Common myeloid progenitor, CD34-positive (primary cell): ENCODE measurements around the gene PIGZ.
"Not testable (repeated sequence)": the region's sequence is repeated elsewhere in the genome, so short reads cannot be mapped to it uniquely, and the experiment has no call there.

Experiments
- CTCF ChIA-PET: fragments of 350-600 bp; sonication (Branson Sonifier 250); formaldehyde crosslinking; loops from one replicate; lab custom pipeline; 2021; ENCODE audit warnings: antibody characterized with exemption; lab: Charles Lee
- POLR2A ChIA-PET: fragments of 350-600 bp; sonication (Branson Sonifier 250); formaldehyde crosslinking; loops from one replicate; lab custom pipeline; 2021; ENCODE audit warnings: antibody characterized with exemption; lab: Charles Lee
- DNase-seq, 3 donors: peaks; one replicate each; pipeline versions ENCODE4 v3.0.0 to v3.0.0-alpha.2; 2013
- H3K27ac ChIP-seq, 2 experiments: 1 replicate in 1 of 2; 2 replicates in 1 of 2; pipeline ENCODE4 v1.7.0; 2013; ENCODE audit warnings: inconsistent platforms in 2 of 2, low read length in 2 of 2, mild to moderate bottlenecking in 2 of 2, low read depth in 1 of 2, moderate library complexity in 1 of 2; ENCODE audit not compliant: severe bottlenecking in 2 of 2, insufficient read depth in 1 of 2, poor library complexity in 1 of 2
- H3K27me3 ChIP-seq, 5 experiments: replicated peaks in 2 of 5; 1 replicate in 3 of 5; 2 replicates in 2 of 5; pipeline versions ENCODE4 v1.6.1 to v1.7.0; 2013; ENCODE audit warnings: low read length in 4 of 5, mild to moderate bottlenecking in 2 of 5, moderate library complexity in 2 of 5, inconsistent platforms in 1 of 5; ENCODE audit not compliant: insufficient read depth in 5 of 5, control insufficient read depth in 4 of 5
- H3K36me3 ChIP-seq, 4 experiments: 1 replicate in 2 of 4; 2 replicates in 2 of 4; pipeline versions ENCODE4 v1.6.1 to v1.7.0; 2013; ENCODE audit warnings: low read length in 3 of 4, control low read depth in 1 of 4, mild to moderate bottlenecking in 1 of 4; ENCODE audit not compliant: control insufficient read depth in 4 of 4, insufficient read depth in 4 of 4
- H3K4me1 ChIP-seq, 4 experiments: 1 replicate in 3 of 4; 2 replicates in 1 of 4; pipeline versions ENCODE4 v1.6.1 to v1.7.1; 2013; ENCODE audit warnings: low read length in 3 of 4, mild to moderate bottlenecking in 3 of 4, control low read depth in 1 of 4, inconsistent platforms in 1 of 4, moderate library complexity in 1 of 4; ENCODE audit not compliant: control insufficient read depth in 4 of 4, insufficient read depth in 4 of 4; ENCODE audit errors: control extremely low read depth in 1 of 4
- H3K4me3 ChIP-seq, 7 experiments: 1 replicate in 4 of 7; 2 replicates in 3 of 7; pipeline versions ENCODE4 v1.5.1 to v1.7.0; 2013; ENCODE audit warnings: mild to moderate bottlenecking in 7 of 7, low read length in 6 of 7, moderate library complexity in 6 of 7, inconsistent platforms in 2 of 7, low read depth in 2 of 7, control low read depth in 1 of 7; ENCODE audit not compliant: insufficient read depth in 4 of 7, control insufficient read depth in 1 of 7; ENCODE audit errors: extremely low read depth in 1 of 7
- H3K9me3 ChIP-seq, 5 experiments: 1 replicate in 4 of 5; 2 replicates in 1 of 5; pipeline versions ENCODE4 v1.6.1 to v1.7.1; 2013; ENCODE audit warnings: low read length in 4 of 5, mild to moderate bottlenecking in 2 of 5, inconsistent platforms in 1 of 5, low read depth in 1 of 5, moderate library complexity in 1 of 5; ENCODE audit not compliant: control insufficient read depth in 4 of 5, insufficient read depth in 2 of 5; ENCODE audit errors: control extremely low read depth in 1 of 5
- WGBS: methylation state at CpG from one replicate; pipeline ENCODE4 v1.1.5; 2013; ENCODE audit not compliant: insufficient coverage; 5-methylcytosine and 5-hydroxymethylcytosine counted together

The PIGZ gene

DNA sequence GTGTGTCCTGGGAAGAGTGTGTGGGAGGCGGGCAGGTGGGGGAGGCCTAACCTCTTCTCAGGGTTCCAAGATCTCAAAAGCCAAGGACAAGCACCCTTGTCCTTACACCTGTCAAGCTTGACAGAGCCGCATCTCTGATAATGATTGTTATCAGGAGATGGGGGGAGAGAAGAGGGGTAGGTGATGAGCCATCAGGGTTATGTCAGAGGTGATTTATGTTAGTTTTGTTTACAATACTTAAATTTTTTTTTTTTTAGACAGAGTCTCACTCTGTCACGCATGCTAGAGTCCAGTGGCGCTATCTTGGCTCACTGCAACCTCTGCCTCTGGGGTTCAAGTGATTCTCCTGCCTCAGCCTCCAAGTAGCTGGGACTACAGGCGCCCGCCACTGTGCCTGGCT lies 18.9 kb downstream of the PIGZ start:
- Histone ChIP-seq H3K27ac (no peak overlapping the region), H3K27me3 (no peaks in the 10 kb centered on the region), H3K4me1 (no peaks in the 10 kb centered on the region), H3K4me3 (no peak overlapping the region), H3K9me3 (no peaks in the 10 kb centered on the region), H3K36me3 (peaks cover 2 to 11% (median 6%) of the 10 kb centered on the region in 4 experiments)
- 100% methylated on average over 2 of the region's 6 CpGs for WGBS
- ChIA-PET POLR2A (no interaction called here), CTCF (interaction anchor here (1.3 to 3.2 kb wide), 7 partner anchors 11 to 238 kb away, joined by 3 to 9 read pairs (median 5); partner anchors contain the start of gene PIGZ)
- DNase-seq = no peak

DNA sequence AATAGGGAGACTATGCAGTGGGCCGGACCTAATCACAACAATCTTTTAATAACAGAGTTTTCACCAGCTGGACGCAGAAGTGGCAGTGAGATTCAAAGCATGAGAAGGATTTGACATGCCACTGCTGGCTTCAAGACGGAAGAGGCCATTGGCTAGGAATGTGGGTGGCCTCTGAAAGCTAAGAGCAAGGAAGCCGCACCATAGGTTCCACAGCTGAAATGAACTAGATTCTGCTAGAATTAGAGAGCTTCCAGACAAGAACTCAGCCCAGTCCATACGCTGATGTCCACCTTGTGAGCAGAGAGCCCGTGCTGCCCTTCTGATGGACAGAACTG lies 19.4 kb downstream of the PIGZ start:
- Histone ChIP-seq H3K9me3 (no peaks in the 10 kb centered on the region), H3K36me3 (peaks cover 2 to 11% (median 6%) of the 10 kb centered on the region in 4 experiments), H3K4me3 (no peak overlapping the region), H3K27me3 (no peaks in the 10 kb centered on the region), H3K27ac (no peak overlapping the region), H3K4me1 (no peaks in the 10 kb centered on the region)
- ChIA-PET CTCF (interaction anchor here (1.3 to 3.2 kb wide), 7 partner anchors 10 to 238 kb away, joined by 3 to 9 read pairs (median 5); partner anchors contain the start of gene PIGZ), POLR2A (no interaction called here)
- 94% methylated on average over 6 of the region's 6 CpGs for WGBS
- no peak for DNase-seq

DNA sequence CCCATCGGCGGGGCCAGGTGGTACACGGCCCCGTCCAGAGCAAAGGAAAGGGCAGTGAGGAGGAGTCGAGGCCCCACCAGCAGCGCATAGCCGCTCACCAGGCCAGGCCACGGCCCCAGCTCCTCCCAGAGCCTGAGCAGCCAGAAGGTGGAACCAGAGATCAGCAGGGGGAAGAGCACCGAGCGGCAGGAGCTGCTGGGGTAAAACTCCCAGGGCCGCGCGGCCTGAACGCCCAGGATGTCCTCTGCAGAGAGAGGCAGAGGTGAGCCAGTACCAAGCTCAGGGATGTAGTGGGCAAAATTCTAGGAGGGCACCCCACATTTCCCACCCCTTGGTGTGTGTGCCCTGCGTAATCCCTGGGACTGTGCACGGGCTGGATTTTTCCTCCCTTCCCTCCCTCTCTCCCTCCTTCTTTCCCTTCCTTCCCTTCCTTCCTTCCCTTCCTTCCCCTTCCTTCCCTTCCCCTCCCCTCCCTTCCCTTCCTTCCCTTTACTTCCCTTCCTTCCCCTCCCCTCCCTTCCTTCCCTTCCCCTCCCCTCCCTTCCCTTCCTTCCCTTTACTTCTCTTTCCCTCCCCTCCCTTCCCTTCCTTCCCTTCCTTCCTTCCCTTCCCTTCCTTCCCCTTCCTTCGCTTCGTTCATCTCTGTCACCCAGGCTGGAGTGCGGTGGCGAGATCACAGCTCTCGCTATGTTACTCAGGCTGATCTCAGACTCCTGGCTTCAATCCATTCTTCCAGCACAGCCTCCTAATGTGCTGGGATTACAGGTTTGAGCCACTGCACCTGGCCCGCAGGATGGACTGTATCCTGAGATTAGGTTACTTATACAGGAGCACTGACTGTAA lies 20.0 kb downstream of the PIGZ start:
- 82% methylated on average over 15 of the region's 22 CpGs for WGBS
- Histone ChIP-seq H3K4me3 (no peak overlapping the region), H3K9me3 (no peaks in the 10 kb centered on the region), H3K27me3 (no peaks in the 10 kb centered on the region), H3K4me1 (peaks cover 0 to 3% (median 2%) of the 10 kb centered on the region in 4 experiments), H3K36me3 (peaks cover 2 to 11% (median 6%) of the 10 kb centered on the region in 4 experiments), H3K27ac (no peak overlapping the region)
- ChIA-PET CTCF (interaction anchor here (0.8 to 3.2 kb wide), 5 partner anchors 10 to 239 kb away, joined by 3 to 9 read pairs (median 5); partner anchors contain the start of gene PIGZ), POLR2A (no interaction called here)
- DNase-seq = no peak

DNA sequence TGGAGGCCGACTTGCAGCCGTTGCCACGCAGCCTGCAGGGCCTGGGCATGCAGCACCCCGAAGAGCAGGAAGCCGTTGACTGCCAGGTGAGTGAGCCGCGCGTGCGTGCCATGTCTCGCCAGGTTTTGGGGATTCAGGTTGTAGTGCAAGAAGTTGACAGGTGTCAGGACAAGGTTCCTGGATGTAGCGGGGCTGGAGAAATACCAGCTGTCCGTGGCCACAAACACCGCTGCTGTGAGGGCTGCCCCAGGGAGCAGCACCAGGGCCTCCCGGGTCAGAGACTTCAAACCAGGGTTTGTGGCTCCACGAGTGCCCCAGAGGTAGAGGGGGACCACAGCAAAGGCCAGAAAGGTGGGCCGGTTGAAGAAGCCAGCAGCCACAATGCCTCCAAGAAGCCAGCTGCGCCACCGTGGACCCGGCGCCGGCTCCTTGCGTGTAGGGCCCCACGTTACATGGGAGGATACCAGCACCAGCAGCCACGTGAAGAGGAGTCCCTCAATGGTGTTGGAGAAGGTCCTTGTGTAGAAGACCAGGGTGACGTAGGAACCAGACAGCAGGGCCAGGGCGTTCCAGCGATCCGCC lies 20.7 kb downstream of the PIGZ start:
- no peak overlapping the region for H3K27ac ChIP-seq
- no peaks in the 10 kb centered on the region for H3K9me3 ChIP-seq
- peaks cover 3 to 9% (median 9%) of the 10 kb centered on the region in 4 experiments for H3K4me1 ChIP-seq
- no peaks in the 10 kb centered on the region for H3K27me3 ChIP-seq
- no peak for DNase-seq
- peaks cover 2 to 11% (median 6%) of the 10 kb centered on the region in 4 experiments for H3K36me3 ChIP-seq
- 92% methylated on average over 28 of the region's 28 CpGs for WGBS
- ChIA-PET POLR2A (no interaction called here), CTCF (interaction anchor here (0.8 kb wide), 1 partner anchor 9 kb away, joined by 3 read pairs; no protein-coding TSS in a partner anchor)
- H3K4me3 ChIP-seq = no peak overlapping the region

DNA sequence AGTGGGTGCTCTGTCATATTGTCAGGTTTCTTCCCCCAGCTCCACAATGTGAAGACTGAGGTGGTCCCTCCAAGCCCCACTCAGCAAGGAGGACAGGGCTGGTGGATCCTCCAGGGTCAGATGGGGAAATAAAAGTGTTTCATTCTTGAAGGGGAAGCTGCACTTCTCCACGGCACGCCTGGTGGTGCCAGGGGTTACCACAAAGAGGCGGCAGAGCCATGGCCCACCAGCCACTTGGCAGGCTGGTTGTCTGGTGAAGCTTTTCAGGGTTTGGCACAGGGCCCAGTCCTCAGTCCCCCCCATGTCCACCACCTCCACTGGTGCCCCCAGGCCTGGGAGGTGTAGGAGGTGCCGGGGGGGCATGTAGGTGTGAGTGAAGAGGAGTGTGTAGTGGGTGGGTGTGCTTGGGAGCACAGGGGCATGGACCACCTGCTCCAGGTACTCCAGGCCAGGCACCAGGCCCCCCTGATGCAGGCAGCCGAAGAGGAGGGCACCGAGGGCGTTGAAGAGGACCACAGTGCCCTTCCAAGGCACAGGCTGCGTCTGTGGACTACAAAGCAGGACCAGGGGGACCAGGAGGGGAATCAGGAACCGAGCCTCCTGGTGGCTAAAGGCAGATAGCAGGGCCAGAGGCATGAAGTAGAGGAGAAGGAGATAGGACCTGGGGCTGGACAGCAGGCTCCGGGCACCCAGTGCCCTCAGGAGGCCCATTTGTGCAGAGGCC lies 21.3 kb downstream of the PIGZ start:
- CTCF ChIA-PET = interaction anchor here (0.8 kb wide), 1 partner anchor 9 kb away, joined by 3 read pairs; no protein-coding TSS in a partner anchor
- Histone ChIP-seq H3K4me3 (no peak overlapping the region), H3K27ac (no peak overlapping the region), H3K27me3 (no peaks in the 10 kb centered on the region), H3K4me1 (peaks cover 3 to 12% (median 9%) of the 10 kb centered on the region in 4 experiments), H3K36me3 (peaks cover 2 to 11% (median 6%) of the 10 kb centered on the region in 4 experiments), H3K9me3 (no peaks in the 10 kb centered on the region)
- POLR2A ChIA-PET = no interaction called here
- 80% methylated on average over 9 of the region's 10 CpGs for WGBS
- no peak for DNase-seq

DNA sequence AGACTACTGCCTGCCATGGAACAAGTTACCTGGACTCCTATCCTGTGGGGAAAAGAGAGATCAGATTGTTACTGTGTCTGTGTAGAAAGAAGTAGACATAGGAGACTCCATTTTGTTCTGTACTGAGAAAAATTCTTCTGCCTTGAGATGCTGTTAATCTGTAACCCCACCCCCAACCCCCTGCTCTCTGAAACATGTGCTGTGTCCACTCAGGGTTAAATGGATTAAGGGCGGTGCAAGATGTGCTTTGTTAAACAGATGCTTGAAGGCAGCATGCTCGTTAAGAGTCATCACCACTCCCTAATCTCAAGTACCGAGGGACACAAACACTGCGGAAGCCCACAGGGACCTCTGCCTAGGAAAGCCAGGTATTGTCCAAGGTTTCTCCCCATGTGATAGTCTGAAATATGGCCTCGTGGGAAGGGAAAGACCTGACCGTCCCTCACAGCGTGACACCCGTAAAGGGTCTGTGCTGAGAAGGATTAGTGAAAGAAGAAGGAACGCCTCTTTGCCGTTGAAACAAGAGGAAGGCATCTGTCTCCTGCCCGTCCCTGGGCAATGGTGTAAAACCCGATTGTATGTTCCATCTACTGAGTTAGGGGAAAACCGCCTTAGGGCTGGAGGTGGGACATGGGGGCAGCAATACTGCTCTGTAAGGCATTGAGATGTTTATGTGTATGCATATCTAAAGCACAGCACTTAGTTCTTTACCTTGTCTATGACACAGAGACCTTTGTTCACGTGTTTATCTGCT lies 24.4 kb downstream of the PIGZ start:
- H3K27ac ChIP-seq, DNase-seq, CTCF ChIA-PET, H3K27me3 ChIP-seq, H3K9me3 ChIP-seq, POLR2A ChIA-PET: not testable (repeated sequence)
- H3K36me3 ChIP-seq = peaks cover 2 to 16% (median 8%) of the 10 kb centered on the region in 4 experiments
- H3K4me1 ChIP-seq = peaks cover 7 to 29% (median 19%) of the 10 kb centered on the region in 4 experiments
- 89% methylated on average over 7 of the region's 14 CpGs for WGBS
- peak overlapping the region in 3 of 7 experiments; percentile 83 to 99 (median 99) for H3K4me3 ChIP-seq
